K562 (cell line): ENCODE measurements around the gene CRTC3. TPM values are rescaled to one million over a fixed set of nuclear protein-coding genes. Genes with fewer than 3 reads are reported as not detected.
A peak's percentile ranks its signal among the peaks of the same experiment; 100 is the strongest.

Experiments
- BMI1 ChIP-seq: fragments of 150-350 bp; IDR thresholded peaks from 2 replicates; pipeline ENCODE4 v1.6.1; 2014; ENCODE audit warnings: low read length
- E2F3 ChIP-seq: fragments of 250-450 bp; sonication (Bioruptor Pico); IDR thresholded peaks from 2 replicates; pipeline ENCODE4 v1.4.0; 2020; ENCODE audit warnings: mild to moderate bottlenecking
- ELF4 ChIP-seq: fragments of 450-650 bp; formaldehyde crosslinking; IDR thresholded peaks from 2 replicates; pipeline ENCODE4 v1.4.0; 2022; ENCODE audit warnings: missing genetic modification characterization
- ILF3 ChIP-seq: fragments of 450-650 bp; IDR thresholded peaks from 2 replicates; pipeline ENCODE4 v1.6.1; 2018; ENCODE audit warnings: antibody characterized with exemption, mild to moderate bottlenecking, moderate library complexity, borderline replicate concordance
- MEIS2 ChIP-seq: fragments of 450-650 bp; IDR thresholded peaks from 2 replicates; pipeline ENCODE4 v1.6.1; 2014; ENCODE audit warnings: mild to moderate bottlenecking; ENCODE audit not compliant: partially characterized antibody
- POLR3A ChIP-seq: IDR thresholded peaks from 2 replicates; pipeline ENCODE4 v1.6.1; 2011; ENCODE audit warnings: borderline replicate concordance, mild to moderate bottlenecking, moderate library complexity; ENCODE audit not compliant: insufficient read length, insufficient read depth; ENCODE audit errors: extremely low read depth
- PRPF4 ChIP-seq: fragments of 200-400 bp; formaldehyde crosslinking; IDR thresholded peaks from one replicate; pipeline ENCODE4 v1.6.1; 2017; ENCODE audit warnings: low read length, low read depth, mild to moderate bottlenecking; ENCODE audit not compliant: insufficient read depth, poor library complexity, severe bottlenecking
- SLC30A9 ChIP-seq: fragments of 250-450 bp; sonication (Bioruptor Pico); IDR thresholded peaks from 2 replicates; pipeline ENCODE4 v1.8.0; 2022; ENCODE audit warnings: mild to moderate bottlenecking, moderate library complexity
- SRSF9 ChIP-seq: fragments of 200-400 bp; formaldehyde crosslinking; IDR thresholded peaks from 2 replicates; pipeline ENCODE4 v1.6.1; 2017; ENCODE audit warnings: low read depth, low read length, borderline replicate concordance
- TAF7 ChIP-seq: fragments of 450-650 bp; IDR thresholded peaks from 2 replicates; pipeline ENCODE4 v1.6.1; 2016; ENCODE audit warnings: missing genetic modification characterization, missing compliant biosample characterization
- ZKSCAN3 ChIP-seq: fragments of 250-450 bp; sonication (Bioruptor Pico); IDR thresholded peaks from 2 replicates; pipeline ENCODE4 v1.4.0; 2020
- ZNF165 ChIP-seq: fragments of 250-450 bp; sonication (Bioruptor Pico); IDR thresholded peaks from 2 replicates; pipeline ENCODE4 v1.4.0; 2020; ENCODE audit warnings: borderline replicate concordance
- ZNF280B ChIP-seq: fragments of 250-450 bp; sonication (Bioruptor Pico); IDR thresholded peaks from 2 replicates; pipeline ENCODE4 v1.5.1; 2021; ENCODE audit warnings: mild to moderate bottlenecking
- ZNF639 ChIP-seq, 2 experiments: fragments of 200-800 bp in 1 of 2; sonication (Bioruptor generic) in 1 of 2; sonication (generic) in 1 of 2; formaldehyde crosslinking in 1 of 2; IDR thresholded peaks in 1 of 2; conservative IDR thresholded peaks in 1 of 2; 2 replicates each; pipeline versions ENCODE4 v1.5.0 to v1.6.1; 2016 to 2020; ENCODE audit warnings: missing compliant biosample characterization in 1 of 2, missing genetic modification characterization in 1 of 2, missing genetic modification reagents in 1 of 2
- polyA plus RNA-seq, 8 experiments: library from polyadenylated mRNA; depleted of rRNA in 4 of 8; stranded (reverse) in 5 of 8; unstranded in 3 of 8; fragments of >200 nt; fragmentation: Nextera tagmentation in 2 of 8; fragmentation: Illumina TruSeq in 1 of 8; extraction: Ambion mirVana in 2 of 8; extraction: Trizol in 1 of 8; gene quantifications; 2 replicates each; pipeline versions ENCODE4 v1.2.1 to v1.2.3, GENCODE V29; 2011 to 2014; ENCODE audit warnings: inconsistent platforms in 1 of 8, missing spikeins in 1 of 8
- total RNA-seq, 7 experiments: library from RNA; depleted of rRNA in 6 of 7; stranded (reverse); fragments of >200 nt in 6 of 7; fragmentation: Illumina TruSeq in 2 of 7; extraction: Trizol in 2 of 7; gene quantifications; 2 replicates each; pipeline versions ENCODE4 v1.2.1 to v1.2.3, GENCODE V29; 2011 to 2021; ENCODE audit warnings: low replicate concordance in 1 of 7
- TF ChIP-seq, protein P1 (sequence below): fragments of 450-650 bp; formaldehyde crosslinking; IDR thresholded peaks from 2 replicates; pipeline ENCODE4 v1.4.0; 2020; ENCODE audit warnings: mild to moderate bottlenecking, moderate library complexity
- TF ChIP-seq, protein P2 (sequence below): fragments of 250-450 bp; sonication (Bioruptor Pico); IDR thresholded peaks from 2 replicates; pipeline ENCODE4 v1.8.0; 2021; ENCODE audit warnings: moderate library complexity, mild to moderate bottlenecking, inconsistent platforms
- TF ChIP-seq, protein P3 (sequence below), 2 experiments: fragments of 250-450 bp in 1 of 2; fragments of 450-650 bp in 1 of 2; sonication (Bioruptor Pico) in 1 of 2; IDR thresholded peaks; 2 replicates each; pipeline versions ENCODE4 v1.6.1 to v1.8.0; 2016 to 2021; ENCODE audit warnings: mild to moderate bottlenecking in 2 of 2, moderate library complexity in 2 of 2, missing compliant biosample characterization in 1 of 2, missing genetic modification characterization in 1 of 2

The CRTC3 gene
- total and polyA plus RNA-seq, 9 of the 15 experiments (the other 6 are each of a cell fraction or from before 2014, with no cell fraction given) = 1.2 to 19.0 (median 11.6) TPM

DNA sequence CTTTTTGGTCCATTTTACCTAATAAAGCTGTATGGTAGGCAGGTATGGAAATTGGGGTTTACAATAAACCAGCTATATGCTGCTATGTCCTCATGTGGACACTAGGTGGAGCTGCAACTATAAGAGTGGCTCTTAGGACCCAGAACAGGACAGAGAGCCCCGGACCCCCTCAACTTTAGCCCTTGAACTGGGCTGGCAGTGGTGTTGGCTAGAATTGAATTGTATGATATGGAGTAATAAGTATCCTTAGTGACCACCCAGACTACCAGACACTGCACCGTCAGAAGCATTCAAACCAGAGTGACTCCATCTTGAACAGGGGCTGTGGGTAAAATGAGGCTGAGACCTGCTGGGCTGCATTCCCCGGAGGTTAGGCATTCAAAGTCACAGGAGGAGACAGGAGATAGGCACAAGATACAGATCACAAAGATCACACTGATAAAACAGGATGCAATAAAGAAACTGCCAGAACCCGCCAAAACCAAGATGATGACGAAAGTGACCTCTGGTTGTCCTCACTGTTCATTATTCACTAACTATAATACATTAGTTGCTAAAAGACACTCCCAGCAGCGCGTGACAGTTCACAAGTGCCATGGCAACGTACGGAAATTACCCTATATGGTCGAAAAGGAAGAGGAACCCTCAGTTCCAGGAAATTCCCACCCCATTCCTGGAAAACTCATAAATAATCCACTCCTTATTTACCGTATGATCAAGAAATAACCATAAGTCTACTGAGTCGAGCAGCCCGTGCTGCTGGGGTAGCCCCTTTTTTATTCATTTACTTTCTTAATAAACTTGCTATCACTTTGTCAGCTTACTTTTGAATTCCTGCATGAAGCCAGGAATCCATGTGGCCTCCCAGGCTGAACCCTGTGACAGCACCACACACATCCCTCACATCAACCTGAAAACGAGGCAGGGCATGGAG lies 118.7 kb downstream of the CRTC3 start (continued):
- TF ChIP-seq ZNF280B (CRISPR knock-in tag) = peak; percentile 98
- TF ChIP-seq TAF7 = peak; percentile 99
- TF ChIP-seq SLC30A9 = peak; percentile 96
- TF ChIP-seq PRPF4 = no peak
- TF ChIP-seq ZKSCAN3 = peak; percentile 96
- TF ChIP-seq E2F3 (CRISPR knock-in tag) = peak; percentile 100
- no peak for TF ChIP-seq POLR3A
- TF ChIP-seq ELF4 (CRISPR knock-in tag) = peak; percentile 100
- no peak for TF ChIP-seq SRSF9
- TF ChIP-seq, protein P1, sequence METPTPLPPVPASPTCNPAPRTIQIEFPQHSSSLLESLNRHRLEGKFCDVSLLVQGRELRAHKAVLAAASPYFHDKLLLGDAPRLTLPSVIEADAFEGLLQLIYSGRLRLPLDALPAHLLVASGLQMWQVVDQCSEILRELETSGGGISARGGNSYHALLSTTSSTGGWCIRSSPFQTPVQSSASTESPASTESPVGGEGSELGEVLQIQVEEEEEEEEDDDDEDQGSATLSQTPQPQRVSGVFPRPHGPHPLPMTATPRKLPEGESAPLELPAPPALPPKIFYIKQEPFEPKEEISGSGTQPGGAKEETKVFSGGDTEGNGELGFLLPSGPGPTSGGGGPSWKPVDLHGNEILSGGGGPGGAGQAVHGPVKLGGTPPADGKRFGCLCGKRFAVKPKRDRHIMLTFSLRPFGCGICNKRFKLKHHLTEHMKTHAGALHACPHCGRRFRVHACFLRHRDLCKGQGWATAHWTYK (CRISPR knock-in tag) = peak; percentile 100
- peak; percentile 95 for TF ChIP-seq BMI1
- peak in 1 of 2 experiments; percentile 100; a peak in 2 of 4 replicates for TF ChIP-seq ZNF639 (CRISPR knock-in tag; conservative IDR thresholded peaks at IDR 0.05 in 1 of 2, IDR thresholded peaks at IDR 0.05 in 1 of 2)
- TF ChIP-seq ILF3 = no peak
- TF ChIP-seq, protein P2, sequence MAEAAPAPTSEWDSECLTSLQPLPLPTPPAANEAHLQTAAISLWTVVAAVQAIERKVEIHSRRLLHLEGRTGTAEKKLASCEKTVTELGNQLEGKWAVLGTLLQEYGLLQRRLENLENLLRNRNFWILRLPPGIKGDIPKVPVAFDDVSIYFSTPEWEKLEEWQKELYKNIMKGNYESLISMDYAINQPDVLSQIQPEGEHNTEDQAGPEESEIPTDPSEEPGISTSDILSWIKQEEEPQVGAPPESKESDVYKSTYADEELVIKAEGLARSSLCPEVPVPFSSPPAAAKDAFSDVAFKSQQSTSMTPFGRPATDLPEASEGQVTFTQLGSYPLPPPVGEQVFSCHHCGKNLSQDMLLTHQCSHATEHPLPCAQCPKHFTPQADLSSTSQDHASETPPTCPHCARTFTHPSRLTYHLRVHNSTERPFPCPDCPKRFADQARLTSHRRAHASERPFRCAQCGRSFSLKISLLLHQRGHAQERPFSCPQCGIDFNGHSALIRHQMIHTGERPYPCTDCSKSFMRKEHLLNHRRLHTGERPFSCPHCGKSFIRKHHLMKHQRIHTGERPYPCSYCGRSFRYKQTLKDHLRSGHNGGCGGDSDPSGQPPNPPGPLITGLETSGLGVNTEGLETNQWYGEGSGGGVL (CRISPR knock-in tag) = peak; percentile 99
- TF ChIP-seq ZNF165 (CRISPR knock-in tag) = peak; percentile 100
- TF ChIP-seq, protein P3, sequence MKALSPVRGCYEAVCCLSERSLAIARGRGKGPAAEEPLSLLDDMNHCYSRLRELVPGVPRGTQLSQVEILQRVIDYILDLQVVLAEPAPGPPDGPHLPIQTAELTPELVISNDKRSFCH (CRISPR knock-in tag; IDR thresholded peaks at IDR 0.05) = peak; percentile 99
- TF ChIP-seq, protein P3 (tag; IDR thresholded peaks at IDR 0.05) = peak; percentile 100
- TF ChIP-seq MEIS2 = peak; percentile 96
